ENCODE results near the gene DET1.
"Not testable (repeated sequence)": the region's sequence is repeated elsewhere in the genome, so short reads cannot be mapped to it uniquely, and the experiment has no call there.

DET1 gene

GRCh38 chr15:88529021-88529630 is 17.4 kb downstream of the DET1 start:
- Mint-ChIP-seq H3K27ac (no peak overlapping the region), H3K27me3 (no peaks in the 10 kb centered on the region), H3K4me3 (no peak overlapping the region), H3K9me3 (peaks cover 3% of the 10 kb centered on the region), H3K36me3 (peaks cover 25% of the 10 kb centered on the region), H3K4me1 (no peaks in the 10 kb centered on the region)
- DNase-seq = no peak
- CTCF ChIA-PET = no interaction called here

GRCh38 chr15:88526247-88526879 is 20.1 kb downstream of the DET1 start:
- H3K27me3 Mint-ChIP-seq = no peaks in the 10 kb centered on the region
- H3K36me3 Mint-ChIP-seq = peaks cover 25% of the 10 kb centered on the region
- H3K9me3 Mint-ChIP-seq = no peaks in the 10 kb centered on the region
- H3K27ac Mint-ChIP-seq = no peak overlapping the region
- DNase-seq = no peak
- H3K4me1 Mint-ChIP-seq = no peaks in the 10 kb centered on the region
- no peak overlapping the region for H3K4me3 Mint-ChIP-seq
- CTCF ChIA-PET = no interaction called here

GRCh38 chr15:88525418-88525817 is 21.1 kb downstream of the DET1 start:
- Mint-ChIP-seq H3K36me3 (peaks cover 19% of the 10 kb centered on the region), H3K27ac (no peak overlapping the region), H3K4me3 (no peak overlapping the region), H3K27me3 (no peaks in the 10 kb centered on the region), H3K9me3 (no peaks in the 10 kb centered on the region), H3K4me1 (no peaks in the 10 kb centered on the region)
- CTCF ChIA-PET = no interaction called here
- no peak for DNase-seq

- H3K36me3 Mint-ChIP-seq = peaks cover 12% of the 10 kb centered on the region
- H3K4me1 Mint-ChIP-seq, CTCF ChIA-PET: not testable (repeated sequence)
Measured at GRCh38 chr15:88524094-88524493, 22.4 kb downstream of the DET1 start.

GRCh38 chr15:88518903-88519302 is 27.6 kb downstream of the DET1 start:
- DNase-seq = no peak
- no peaks in the 10 kb centered on the region for H3K27me3 Mint-ChIP-seq

More at GRCh38 chr15:88524094-88524493, 22.4 kb downstream of the DET1 start:
- H3K27ac Mint-ChIP-seq, DNase-seq, H3K4me3 Mint-ChIP-seq, H3K27me3 Mint-ChIP-seq, H3K9me3 Mint-ChIP-seq: not testable (repeated sequence)

GRCh38 chr15:88513195-88513594 is 33.3 kb downstream of the DET1 start:
- Mint-ChIP-seq H3K36me3 (peaks cover 4% of the 10 kb centered on the region), H3K4me1 (no peaks in the 10 kb centered on the region), H3K9me3 (no peaks in the 10 kb centered on the region), H3K4me3 (no peak overlapping the region), H3K27ac (no peak overlapping the region), H3K27me3 (no peaks in the 10 kb centered on the region)
- CTCF ChIA-PET = no interaction called here
- DNase-seq = no peak

More at GRCh38 chr15:88518903-88519302, 27.6 kb downstream of the DET1 start:
- CTCF ChIA-PET = no interaction called here
- no peaks in the 10 kb centered on the region for H3K36me3 Mint-ChIP-seq
- H3K9me3 Mint-ChIP-seq = no peaks in the 10 kb centered on the region
- no peaks in the 10 kb centered on the region for H3K4me1 Mint-ChIP-seq
- no peak overlapping the region for H3K4me3 Mint-ChIP-seq
- no peak overlapping the region for H3K27ac Mint-ChIP-seq

- Mint-ChIP-seq H3K4me3 (no peak overlapping the region), H3K27ac (no peak overlapping the region), H3K9me3 (no peaks in the 10 kb centered on the region), H3K36me3 (peaks cover 4% of the 10 kb centered on the region), H3K27me3 (no peaks in the 10 kb centered on the region), H3K4me1 (no peaks in the 10 kb centered on the region)
- DNase-seq = no peak
- CTCF ChIA-PET = no interaction called here
Measured at GRCh38 chr15:88512601-88513000, 33.9 kb downstream of the DET1 start.

DNA sequence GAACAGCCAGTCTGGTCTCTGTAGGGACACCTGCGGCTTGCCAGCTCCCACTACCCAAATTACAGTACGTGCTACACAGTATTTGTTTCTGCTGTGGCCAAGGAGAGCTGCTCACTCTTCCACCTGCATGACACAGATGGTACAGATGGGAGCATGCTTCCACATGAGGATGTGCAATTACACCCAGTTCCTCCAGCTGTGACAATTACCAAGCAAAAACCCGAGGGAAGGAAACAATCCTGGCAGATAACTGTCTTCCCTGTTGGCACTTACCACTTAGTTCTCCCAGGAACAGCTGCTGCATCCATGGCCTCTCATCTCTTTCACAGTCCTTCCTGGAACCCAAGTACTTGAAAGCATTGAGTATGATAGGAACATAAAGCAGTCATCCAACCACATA is 34.4 kb downstream of the DET1 start:
- DNase-seq = no peak
- Mint-ChIP-seq H3K4me3 (no peak overlapping the region), H3K27me3 (no peaks in the 10 kb centered on the region), H3K4me1 (no peaks in the 10 kb centered on the region), H3K9me3 (no peaks in the 10 kb centered on the region), H3K27ac (no peak overlapping the region), H3K36me3 (peaks cover 4% of the 10 kb centered on the region)
- CTCF ChIA-PET = no interaction called here

DNA sequence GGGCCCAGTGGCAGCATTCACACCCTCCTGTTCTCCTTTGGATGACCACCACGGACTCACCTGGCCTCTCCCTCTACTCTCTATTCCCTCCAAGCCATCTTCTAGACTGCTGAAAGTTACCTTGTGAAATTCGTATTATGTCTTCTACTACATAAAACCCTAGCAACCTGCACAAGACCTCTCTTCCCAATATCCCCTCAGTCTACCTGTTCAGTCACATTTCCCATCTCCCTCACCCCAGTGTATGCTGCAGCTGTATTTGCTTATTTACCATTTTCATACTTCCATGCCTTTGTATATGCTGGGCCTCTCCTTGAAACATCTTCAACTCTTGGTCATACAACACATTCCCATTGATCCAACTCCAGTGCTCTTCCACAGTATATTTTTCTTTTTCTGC is 35.3 kb downstream of the DET1 start:
- H3K9me3 Mint-ChIP-seq = no peaks in the 10 kb centered on the region

DNA sequence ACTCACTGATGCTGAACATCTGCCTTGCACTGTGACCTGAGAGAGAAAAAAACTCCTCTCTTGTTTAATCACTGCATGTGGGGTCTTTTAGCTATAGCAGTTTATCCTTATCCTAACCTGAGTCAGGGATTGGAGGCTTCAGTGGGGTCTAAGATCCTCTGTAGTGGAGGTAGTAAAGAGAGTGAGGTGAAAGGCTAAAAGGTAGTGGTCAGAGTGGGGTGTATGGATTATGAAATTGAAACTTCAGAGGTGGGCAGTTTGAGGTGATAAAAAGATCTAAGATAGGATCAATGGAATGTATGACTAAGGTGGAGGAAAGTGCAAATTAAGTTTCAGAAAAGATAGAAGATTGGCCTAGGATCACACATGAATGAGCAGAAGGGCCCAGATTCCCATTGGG is 36.5 kb downstream of the DET1 start:
- Mint-ChIP-seq H3K9me3 (no peaks in the 10 kb centered on the region), H3K27me3 (no peaks in the 10 kb centered on the region), H3K36me3 (peaks cover 4% of the 10 kb centered on the region), H3K4me3 (no peak overlapping the region), H3K27ac (no peak overlapping the region), H3K4me1 (no peaks in the 10 kb centered on the region)
- DNase-seq = no peak
- CTCF ChIA-PET = no interaction called here

More for the DNA sequence above, 35.3 kb downstream of the DET1 start:
- Mint-ChIP-seq H3K4me3 (no peak overlapping the region), H3K27me3 (no peaks in the 10 kb centered on the region), H3K36me3 (peaks cover 4% of the 10 kb centered on the region), H3K4me1 (no peaks in the 10 kb centered on the region), H3K27ac (no peak overlapping the region)
- DNase-seq = no peak
- CTCF ChIA-PET = no interaction called here

DNA sequence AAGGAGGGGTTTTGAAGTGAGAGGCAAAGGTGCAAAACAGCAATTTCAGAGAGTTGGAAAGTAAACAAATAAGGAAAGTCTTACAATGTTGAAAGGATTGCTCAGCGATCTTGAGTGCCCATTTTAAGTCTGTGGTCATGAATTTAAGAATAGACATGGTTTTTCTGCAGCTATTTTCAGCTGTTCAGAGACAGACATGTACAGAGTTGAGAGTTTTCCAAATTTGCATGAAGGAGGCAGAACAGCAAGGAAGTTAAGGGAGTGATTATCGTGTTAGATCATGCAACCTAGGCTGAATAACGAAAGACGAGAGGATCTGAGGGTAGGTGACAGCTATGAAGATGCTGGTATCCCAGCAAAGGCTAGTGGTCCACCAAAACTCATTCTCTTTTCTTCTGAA is 37.2 kb downstream of the DET1 start:
- Mint-ChIP-seq H3K4me3 (no peak overlapping the region), H3K36me3 (peaks cover 4% of the 10 kb centered on the region), H3K27ac (no peak overlapping the region), H3K27me3 (no peaks in the 10 kb centered on the region), H3K4me1 (no peaks in the 10 kb centered on the region), H3K9me3 (no peaks in the 10 kb centered on the region)
- DNase-seq = no peak
- CTCF ChIA-PET = no interaction called here

- H3K4me1 Mint-ChIP-seq = no peaks in the 10 kb centered on the region
- DNase-seq = no peak
- no peak overlapping the region for H3K4me3 Mint-ChIP-seq
- H3K27ac Mint-ChIP-seq = no peak overlapping the region
- H3K36me3 Mint-ChIP-seq = peaks cover 4% of the 10 kb centered on the region
- CTCF ChIA-PET = no interaction called here
- H3K27me3 Mint-ChIP-seq = no peaks in the 10 kb centered on the region
- H3K9me3 Mint-ChIP-seq = no peaks in the 10 kb centered on the region
Measured at GRCh38 chr15:88506628-88507027, 39.9 kb downstream of the DET1 start.

DNA sequence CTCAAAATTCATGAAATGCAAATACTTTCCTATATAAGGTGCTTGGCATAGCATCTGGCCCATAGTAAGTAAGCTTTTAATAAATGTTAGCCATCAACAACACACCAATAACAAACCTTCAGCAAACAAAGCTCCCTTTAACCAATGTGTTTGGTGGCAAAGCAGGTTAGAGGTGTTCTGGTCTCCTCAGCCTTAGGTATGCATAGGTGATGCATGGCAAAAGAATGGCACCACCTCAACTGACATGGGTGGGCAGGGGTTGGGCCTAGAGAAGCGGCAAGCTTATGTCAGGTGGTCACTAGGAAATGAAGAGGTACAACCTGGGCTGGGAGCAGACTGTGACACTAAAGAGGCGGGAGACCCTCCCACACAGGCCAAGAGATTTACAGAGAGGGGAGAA is 40.8 kb downstream of the DET1 start:
- no peak for DNase-seq
- H3K36me3 Mint-ChIP-seq = no peaks in the 10 kb centered on the region
- no peaks in the 10 kb centered on the region for H3K4me1 Mint-ChIP-seq
- CTCF ChIA-PET = no interaction called here
- no peaks in the 10 kb centered on the region for H3K9me3 Mint-ChIP-seq
- no peak overlapping the region for H3K27ac Mint-ChIP-seq
- H3K27me3 Mint-ChIP-seq = no peaks in the 10 kb centered on the region
- no peak overlapping the region for H3K4me3 Mint-ChIP-seq

GRCh38 chr15:88504445-88504844 is 42.0 kb downstream of the DET1 start:
- Mint-ChIP-seq H3K27ac (no peak overlapping the region), H3K9me3 (no peaks in the 10 kb centered on the region), H3K4me3 (no peak overlapping the region), H3K4me1 (no peaks in the 10 kb centered on the region), H3K36me3 (no peaks in the 10 kb centered on the region), H3K27me3 (no peaks in the 10 kb centered on the region)
- DNase-seq = no peak
- CTCF ChIA-PET = no interaction called here

DNA sequence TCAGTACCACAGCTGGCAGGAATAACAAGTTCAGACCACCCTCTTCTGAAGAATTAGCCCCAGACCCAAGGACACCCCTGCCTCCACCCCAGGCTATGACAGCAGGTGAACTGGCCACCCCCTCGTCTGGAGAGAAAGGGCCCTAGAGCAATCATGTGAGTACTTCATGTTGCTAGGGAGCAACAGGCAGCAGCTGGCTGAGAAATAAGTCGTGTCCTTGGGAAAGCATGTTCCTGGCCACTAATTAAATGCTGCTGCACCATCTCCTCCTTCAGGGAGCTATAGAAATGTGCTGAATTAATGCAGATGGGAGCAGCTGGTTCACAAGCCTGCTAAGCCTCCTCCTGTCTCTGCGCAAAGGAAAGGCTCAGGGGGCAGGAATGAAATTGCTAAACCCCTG is 47.5 kb downstream of the DET1 start:
- Mint-ChIP-seq H3K27ac (no peak overlapping the region), H3K4me1 (no peaks in the 10 kb centered on the region), H3K36me3 (no peaks in the 10 kb centered on the region), H3K4me3 (no peak overlapping the region), H3K9me3 (no peaks in the 10 kb centered on the region), H3K27me3 (no peaks in the 10 kb centered on the region)
- no peak for DNase-seq
- CTCF ChIA-PET = no interaction called here
